WI38 (cell line): ENCODE measurements around the gene FATE1.

Experiments used
- H3K4me3 ChIP-seq: 2 replicates; pipeline ENCODE4 v1.5.1; 2011; ENCODE audit warnings: low read depth, mild to moderate bottlenecking, control low read depth, low read length
- CTCF ChIP-seq: IDR thresholded peaks from 2 replicates; pipeline ENCODE4 v1.5.1; 2012; ENCODE audit warnings: low read depth, mild to moderate bottlenecking, control low read depth, low read length

Gene FATE1

GRCh38 chrX:151715752-151716151 is at the start of gene FATE1:
Gene FATE1 (plus strand): TSS chrX:151716035. CDS start chrX:151716120, 85 bp downstream.
- H3K4me3 ChIP-seq: no peak within 1 kb of the TSS
- TF ChIP-seq CTCF: no peak

- TF ChIP-seq CTCF: no peak
- no peak overlapping the region for H3K4me3 ChIP-seq
Observed at GRCh38 chrX:151675121-151675746, 40.6 kb upstream of the FATE1 start.

- no peak for TF ChIP-seq CTCF
- no peak overlapping the region for H3K4me3 ChIP-seq
Observed at GRCh38 chrX:151676196-151676595, 39.6 kb upstream of the FATE1 start.

GRCh38 chrX:151679798-151680402 is 35.9 kb upstream of the FATE1 start:
- H3K4me3 ChIP-seq: no peak overlapping the region
- TF ChIP-seq CTCF: no peak

GRCh38 chrX:151680805-151681204 is 35.0 kb upstream of the FATE1 start:
- TF ChIP-seq CTCF: peak; percentile 19; the same call in 1 of the 2 replicates
- H3K4me3 ChIP-seq: no peak overlapping the region

GRCh38 chrX:151687635-151688034 is 28.2 kb upstream of the FATE1 start:
- TF ChIP-seq CTCF: no peak
- H3K4me3 ChIP-seq: no peak overlapping the region

GRCh38 chrX:151688695-151689094 is 27.1 kb upstream of the FATE1 start:
- no peak overlapping the region for H3K4me3 ChIP-seq
- no peak for TF ChIP-seq CTCF
